Uterus (tissue), 4 donors: Measurements from ENCODE around the gene CYBC1. TPM values are rescaled to one million over a fixed set of nuclear protein-coding genes. Genes with fewer than 3 reads are reported as not detected.

Source experiments
- DNase-seq, 2 donors: peaks; one replicate each; pipeline ENCODE4 v3.0.0-alpha.2; 2019 to 2020
- H3K27ac ChIP-seq, 2 donors: fragments of 200-600 bp; sonication (generic); 1 replicate in 1 of 2; 2 replicates in 1 of 2; pipeline ENCODE4 v1.5.1; 2016 to 2018
- H3K27me3 ChIP-seq, 2 donors: fragments of 200-600 bp; sonication (generic); one replicate each; pipeline ENCODE4 v1.5.1; 2018 to 2019; ENCODE audit warnings: control low read depth in 1 of 2
- H3K36me3 ChIP-seq, 2 donors: fragments of 200-600 bp; sonication (generic); one replicate each; pipeline ENCODE4 v1.5.1; 2019; ENCODE audit warnings: control low read depth in 1 of 2
- H3K4me1 ChIP-seq, 2 donors: fragments of 200-600 bp; sonication (generic); one replicate each; pipeline ENCODE4 v1.5.1; 2018 to 2019; ENCODE audit warnings: control low read depth in 1 of 2
- H3K4me3 ChIP-seq, 2 donors: fragments of 200-600 bp; sonication (generic); 1 replicate in 1 of 2; 2 replicates in 1 of 2; pipeline ENCODE4 v1.5.1; 2018 to 2019; ENCODE audit warnings: mild to moderate bottlenecking in 1 of 2
- H3K9me3 ChIP-seq, 2 donors: fragments of 200-600 bp; sonication (generic); one replicate each; pipeline ENCODE4 v1.5.1; 2019; ENCODE audit warnings: control low read depth in 1 of 2
- CTCF ChIP-seq, 4 experiments: fragments of 200-600 bp in 2 of 4; fragments of 450-650 bp in 2 of 4; sonication (generic) in 2 of 4; IDR thresholded peaks; one replicate each; pipeline ENCODE4 v1.5.1; 2016 to 2019; ENCODE audit warnings: antibody characterized with exemption in 4 of 4, mild to moderate bottlenecking in 2 of 4, moderate library complexity in 1 of 4
- POLR2A ChIP-seq, 2 donors: fragments of 450-650 bp; IDR thresholded peaks; one replicate each; pipeline ENCODE4 v1.6.1; 2016; ENCODE audit warnings: antibody characterized with exemption in 2 of 2, mild to moderate bottlenecking in 1 of 2, moderate library complexity in 1 of 2
- intact Hi-C: fragments of 100-400 bp; cut with DNase I; formaldehyde crosslinking; loops from one replicate; pipeline ENCODE4 v1.15.1; 2023; ENCODE audit warnings: low total_unique reads
- total RNA-seq, 4 donors: library from RNA; depleted of rRNA in 3 of 4; stranded (reverse); fragments of >200 nt in 3 of 4; gene quantifications; one replicate each; pipeline versions ENCODE4 v1.1.0 to v1.2.4, GENCODE V29; 2014 to 2023
- donor health status: DM: yes; HTN: yes; CAD: no.

CYBC1 gene
- total RNA-seq, 4 donors from 2014 or later, result 12.0 to 93.7 (median 32.5) TPM

DNA sequence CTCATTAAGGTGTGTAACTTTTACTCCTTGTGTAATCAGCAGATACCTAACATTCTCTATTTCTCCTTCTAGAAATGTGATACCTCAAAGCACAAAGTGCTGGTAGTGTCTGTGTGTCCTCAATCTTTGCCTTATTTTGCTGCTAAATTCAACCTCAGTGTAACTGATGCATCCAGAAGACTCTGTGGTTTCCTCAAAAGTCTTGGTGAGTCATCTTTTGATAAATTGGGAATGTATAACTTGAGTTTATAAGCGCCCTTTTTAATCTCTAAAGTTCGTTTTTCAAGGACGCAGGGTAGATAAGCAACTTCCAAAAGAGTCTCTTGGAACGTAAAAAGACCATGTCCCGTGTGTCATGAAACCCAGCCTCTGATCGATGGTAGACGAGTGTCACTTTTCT lies 18.1 kb upstream of the CYBC1 start:
- Histone ChIP-seq H3K27me3 (no peaks in the 10 kb centered on the region), H3K36me3 (no peaks in the 10 kb centered on the region), H3K9me3 (no peaks in the 10 kb centered on the region), H3K4me3 (no peak overlapping the region), H3K4me1 (no peaks in the 10 kb centered on the region), H3K27ac (no peak overlapping the region)
- intact Hi-C loops, result no loop called here
- TF ChIP-seq POLR2A (IDR thresholded peaks at IDR 0.05) (no peak), CTCF (IDR thresholded peaks at IDR 0.05) (no peak)
- no peak for DNase-seq

GRCh38 chr17:82465023-82465603 lies 14.6 kb upstream of the CYBC1 start:
- Histone ChIP-seq H3K4me1 (no peaks in the 10 kb centered on the region), H3K9me3 (no peaks in the 10 kb centered on the region), H3K36me3 (no peaks in the 10 kb centered on the region), H3K4me3 (no peak overlapping the region), H3K27ac (no peak overlapping the region), H3K27me3 (no peaks in the 10 kb centered on the region)
- intact Hi-C loops, result no loop called here
- no peak for DNase-seq
- no peak for TF ChIP-seq CTCF (IDR thresholded peaks at IDR 0.05)
- TF ChIP-seq POLR2A (IDR thresholded peaks at IDR 0.05), result no peak

- no peak for DNase-seq
- intact Hi-C loops, result no loop called here
- no peak overlapping the region for H3K27ac ChIP-seq
- no peaks in the 10 kb centered on the region for H3K36me3 ChIP-seq
- H3K4me1 ChIP-seq, result no peaks in the 10 kb centered on the region
- TF ChIP-seq CTCF (IDR thresholded peaks at IDR 0.05) (no peak), POLR2A (IDR thresholded peaks at IDR 0.05) (no peak)
- no peaks in the 10 kb centered on the region for H3K27me3 ChIP-seq
- H3K4me3 ChIP-seq, result no peak overlapping the region
- H3K9me3 ChIP-seq, result no peaks in the 10 kb centered on the region
These were observed 14.0 kb upstream of the CYBC1 start for GRCh38 chr17:82464567-82464929.

DNA sequence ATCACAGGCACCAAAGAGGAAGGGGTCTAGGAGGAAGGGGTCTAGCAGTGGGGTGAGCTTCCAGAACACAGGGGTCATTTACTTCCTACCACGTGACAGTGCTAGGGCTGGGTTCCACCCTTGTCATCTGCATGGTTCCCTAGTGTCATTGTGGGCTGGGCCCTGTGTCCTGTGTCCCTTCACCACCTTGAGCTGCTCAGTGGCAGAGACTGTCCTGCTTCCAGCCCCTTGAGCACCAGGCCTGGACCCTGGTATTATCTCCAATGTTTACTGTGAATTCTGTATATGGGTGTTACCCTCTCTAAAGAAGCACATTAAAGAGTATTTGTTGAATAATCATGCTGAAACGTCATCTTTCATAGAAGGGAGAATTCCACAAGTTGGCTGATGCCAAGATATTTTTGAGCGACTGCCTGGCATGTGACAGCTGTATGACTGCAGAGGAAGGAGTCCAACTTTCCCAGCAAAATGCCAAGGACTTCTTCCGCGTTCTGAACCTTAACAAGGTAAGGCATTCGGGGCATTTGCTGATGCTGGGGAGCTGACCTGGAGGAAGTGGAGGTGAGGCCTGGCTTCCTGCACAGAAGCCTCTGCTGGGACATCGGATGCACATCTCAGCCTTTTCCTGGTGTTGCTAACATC lies 13.5 kb upstream of the CYBC1 start:
- intact Hi-C loops, result no loop called here
- no peak for TF ChIP-seq POLR2A (IDR thresholded peaks at IDR 0.05)
- TF ChIP-seq CTCF (IDR thresholded peaks at IDR 0.05), result no peak
- Histone ChIP-seq H3K4me3 (no peak overlapping the region), H3K36me3 (no peaks in the 10 kb centered on the region), H3K4me1 (no peaks in the 10 kb centered on the region), H3K27me3 (no peaks in the 10 kb centered on the region), H3K27ac (no peak overlapping the region), H3K9me3 (no peaks in the 10 kb centered on the region)
- no peak for DNase-seq

DNA sequence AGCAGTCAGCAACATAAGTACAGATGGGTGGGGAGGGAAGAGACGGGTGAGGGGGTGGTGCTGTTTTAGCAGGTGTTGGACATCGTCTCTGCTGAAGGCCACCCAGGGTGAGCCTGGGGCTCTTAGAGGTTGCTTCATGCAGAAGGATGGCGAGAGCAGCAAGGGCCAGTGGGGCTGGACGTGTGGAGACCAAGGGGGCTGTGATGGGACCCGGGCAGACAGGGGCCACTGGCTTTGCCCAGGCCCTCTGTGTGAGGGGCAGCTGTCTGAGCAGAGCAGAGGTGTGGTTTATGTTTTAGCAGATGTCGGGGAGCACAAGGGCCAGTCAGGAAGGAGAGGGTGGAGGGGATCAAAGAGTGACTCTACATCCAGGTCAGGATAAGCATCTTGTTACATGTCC lies 12.8 kb upstream of the CYBC1 start:
- DNase-seq, result no peak
- TF ChIP-seq CTCF (IDR thresholded peaks at IDR 0.05) (no peak), POLR2A (IDR thresholded peaks at IDR 0.05) (no peak)
- Histone ChIP-seq H3K27ac (no peak overlapping the region), H3K4me1 (no peaks in the 10 kb centered on the region), H3K9me3 (no peaks in the 10 kb centered on the region), H3K4me3 (no peak overlapping the region), H3K36me3 (no peaks in the 10 kb centered on the region), H3K27me3 (no peaks in the 10 kb centered on the region)
- intact Hi-C loops, result no loop called here
